ENCODE results near the gene ASB18.

- TF ChIP-seq CTCF (IDR thresholded peaks at IDR 0.05) (no peak), POLR2A (IDR thresholded peaks at IDR 0.05) (no peak)
Observed at GRCh38 chr2:236311286-236311685, 47.1 kb upstream of the ASB18 start.
